ENCODE measurements around the gene KCNQ2. TPM values are rescaled to one million over a fixed set of nuclear protein-coding genes. Genes with fewer than 3 reads are reported as not detected.

KCNQ2 gene
- total RNA-seq, 2 experiments from 2014 or later, result not detected

DNA sequence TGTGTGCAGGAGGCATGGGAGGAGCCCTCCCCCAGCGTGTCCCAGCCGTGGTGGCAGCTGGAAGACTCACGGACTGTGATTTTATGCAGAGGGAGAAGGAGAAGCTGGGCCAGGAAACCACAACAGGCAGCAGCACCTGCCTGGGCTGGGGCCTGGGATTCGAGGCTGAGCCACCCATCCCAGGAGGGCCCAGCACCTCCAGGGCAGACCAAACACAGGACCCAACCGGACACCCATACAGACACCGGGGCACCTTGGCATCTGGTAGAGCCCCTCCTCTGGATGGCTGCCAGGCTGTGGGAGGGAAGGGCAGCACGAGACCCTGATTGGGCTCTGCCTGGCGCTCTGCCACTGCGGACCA lies 69.6 kb downstream of the KCNQ2 start:
- CTCF ChIA-PET, result no interaction called here
- no peak overlapping the region for H3K27ac Mint-ChIP-seq
- H3K4me1 Mint-ChIP-seq, result no peaks in the 10 kb centered on the region
- POLR2A ChIA-PET, result no interaction called here
- no peaks in the 10 kb centered on the region for H3K36me3 Mint-ChIP-seq (ENCODE audit: low read depth)
- H3K4me3 Mint-ChIP-seq, result no peak overlapping the region
- H3K9me3 Mint-ChIP-seq, result no peaks in the 10 kb centered on the region
- no peaks in the 10 kb centered on the region for H3K27me3 Mint-ChIP-seq
- no peak for DNase-seq

DNA sequence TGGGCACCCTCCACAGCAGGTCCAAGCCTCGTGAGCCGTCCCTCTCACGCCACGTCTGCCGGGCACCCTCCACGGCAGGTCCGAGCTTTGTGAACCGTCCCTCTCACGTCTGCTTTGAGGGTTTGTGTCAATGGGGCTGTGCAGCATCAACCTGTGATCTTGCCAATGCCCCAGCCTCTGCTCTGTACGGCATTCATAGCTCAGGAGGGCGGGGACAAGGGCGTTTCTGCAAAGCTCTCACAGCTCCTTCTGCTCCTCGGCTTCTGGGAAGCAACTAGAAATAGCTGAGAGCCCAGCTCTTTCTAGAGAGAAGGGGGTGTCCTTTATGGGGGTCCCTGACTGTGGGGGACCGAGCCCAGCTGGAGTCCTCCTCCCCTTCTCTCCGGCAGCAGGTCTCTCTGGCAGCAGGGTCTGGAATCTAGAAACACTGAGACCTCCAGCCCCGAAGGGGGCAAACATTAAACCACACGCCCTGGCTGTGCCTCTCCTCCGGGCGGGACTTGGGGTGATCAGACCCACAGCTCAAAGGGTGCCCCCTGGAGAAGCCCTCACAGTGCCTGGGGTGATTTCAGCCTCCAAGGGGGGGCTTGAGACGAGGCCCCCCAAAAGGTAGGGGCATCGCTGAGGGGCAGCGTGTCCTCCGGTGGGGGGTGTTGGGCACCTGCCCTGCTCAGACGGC lies 70.1 kb downstream of the KCNQ2 start:
- DNase-seq, result no peak
- ChIA-PET CTCF (no interaction called here), POLR2A (no interaction called here)
- Mint-ChIP-seq H3K4me1 (no peaks in the 10 kb centered on the region), H3K9me3 (no peaks in the 10 kb centered on the region), H3K27ac (no peak overlapping the region), H3K27me3 (no peaks in the 10 kb centered on the region), H3K36me3 (ENCODE audit: low read depth) (no peaks in the 10 kb centered on the region), H3K4me3 (no peak overlapping the region)

DNA sequence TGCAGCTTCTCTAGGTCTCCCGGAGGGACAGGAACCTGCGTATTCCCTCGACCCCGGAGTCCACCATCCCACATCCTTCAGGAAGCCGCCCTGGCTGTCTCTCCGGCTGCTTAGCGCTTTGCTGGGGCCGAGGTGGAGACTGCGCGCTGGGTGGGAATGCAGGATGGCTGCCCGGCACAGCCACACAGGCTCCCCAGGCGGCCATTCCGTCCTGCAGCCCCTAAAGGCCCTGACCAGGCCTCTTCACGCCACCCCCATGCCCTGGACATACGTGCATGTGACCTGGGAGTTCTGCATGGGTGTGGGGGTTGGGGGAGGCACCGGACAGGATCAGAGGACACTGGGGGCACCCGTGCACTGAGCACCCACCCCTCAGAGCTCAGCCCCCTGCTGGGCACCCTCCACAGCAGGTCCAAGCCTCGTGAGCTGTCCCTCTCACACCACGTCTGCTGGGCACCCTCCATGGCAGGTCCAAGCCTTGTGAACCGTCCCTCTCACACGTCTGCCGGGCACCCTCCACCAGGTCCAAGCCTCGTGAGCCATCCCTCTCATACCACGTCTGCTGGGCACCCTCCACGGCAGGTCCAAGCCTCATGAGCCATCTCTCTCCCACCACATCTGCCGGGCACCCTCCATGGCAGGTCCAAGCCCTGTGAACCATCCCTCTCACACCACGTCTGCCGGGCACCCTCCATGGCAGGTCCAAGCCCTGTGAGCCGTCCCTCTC lies 70.9 kb downstream of the KCNQ2 start:
- Mint-ChIP-seq H3K36me3 (ENCODE audit: low read depth) (no peaks in the 10 kb centered on the region), H3K27me3 (no peaks in the 10 kb centered on the region), H3K27ac (no peak overlapping the region), H3K9me3 (no peaks in the 10 kb centered on the region), H3K4me1 (no peaks in the 10 kb centered on the region), H3K4me3 (no peak overlapping the region)
- no peak for DNase-seq
- ChIA-PET CTCF (no interaction called here), POLR2A (no interaction called here)

DNA sequence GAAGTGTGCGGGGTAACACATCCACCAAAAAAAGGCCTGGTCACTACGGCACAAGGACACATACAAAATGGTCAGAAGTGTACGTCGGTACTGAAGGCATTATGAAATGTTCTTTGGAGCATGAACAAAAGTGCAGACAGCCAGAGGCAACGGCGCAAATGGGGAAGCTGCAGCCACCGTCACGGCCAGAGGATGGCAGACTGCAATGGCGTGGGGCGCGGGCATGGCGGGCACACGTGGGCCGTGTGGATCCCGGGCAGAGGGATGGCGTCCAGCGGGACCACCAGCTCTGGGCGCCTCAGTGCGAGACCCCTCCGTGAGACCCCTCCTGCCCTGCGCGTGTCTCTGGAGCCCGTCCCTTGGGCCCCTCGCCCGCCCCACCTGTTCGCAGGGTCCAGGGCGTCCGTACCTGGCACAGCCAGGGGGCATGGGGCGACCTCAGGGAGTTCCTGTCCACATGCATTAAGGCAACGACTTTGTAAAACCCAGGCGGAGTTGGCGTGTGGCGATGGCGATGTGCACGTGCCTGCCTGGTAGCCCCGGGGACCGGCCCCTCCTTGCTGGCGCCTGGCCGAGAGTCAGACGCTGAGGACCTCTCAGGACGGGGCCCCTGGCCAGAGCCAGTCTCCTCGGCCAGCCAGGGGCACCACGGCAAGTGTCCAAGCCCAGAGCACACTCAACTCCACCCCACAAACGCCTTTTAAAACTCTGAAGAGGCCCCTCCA lies 71.8 kb downstream of the KCNQ2 start:
- no peak overlapping the region for H3K27ac Mint-ChIP-seq
- H3K9me3 Mint-ChIP-seq, result no peaks in the 10 kb centered on the region
- H3K27me3 Mint-ChIP-seq, result no peaks in the 10 kb centered on the region
- no peak for DNase-seq
- H3K4me1 Mint-ChIP-seq, result no peaks in the 10 kb centered on the region
- ChIA-PET CTCF (no interaction called here), POLR2A (no interaction called here)
- H3K4me3 Mint-ChIP-seq, result no peak overlapping the region
- H3K36me3 Mint-ChIP-seq (ENCODE audit: low read depth), result no peaks in the 10 kb centered on the region

DNA sequence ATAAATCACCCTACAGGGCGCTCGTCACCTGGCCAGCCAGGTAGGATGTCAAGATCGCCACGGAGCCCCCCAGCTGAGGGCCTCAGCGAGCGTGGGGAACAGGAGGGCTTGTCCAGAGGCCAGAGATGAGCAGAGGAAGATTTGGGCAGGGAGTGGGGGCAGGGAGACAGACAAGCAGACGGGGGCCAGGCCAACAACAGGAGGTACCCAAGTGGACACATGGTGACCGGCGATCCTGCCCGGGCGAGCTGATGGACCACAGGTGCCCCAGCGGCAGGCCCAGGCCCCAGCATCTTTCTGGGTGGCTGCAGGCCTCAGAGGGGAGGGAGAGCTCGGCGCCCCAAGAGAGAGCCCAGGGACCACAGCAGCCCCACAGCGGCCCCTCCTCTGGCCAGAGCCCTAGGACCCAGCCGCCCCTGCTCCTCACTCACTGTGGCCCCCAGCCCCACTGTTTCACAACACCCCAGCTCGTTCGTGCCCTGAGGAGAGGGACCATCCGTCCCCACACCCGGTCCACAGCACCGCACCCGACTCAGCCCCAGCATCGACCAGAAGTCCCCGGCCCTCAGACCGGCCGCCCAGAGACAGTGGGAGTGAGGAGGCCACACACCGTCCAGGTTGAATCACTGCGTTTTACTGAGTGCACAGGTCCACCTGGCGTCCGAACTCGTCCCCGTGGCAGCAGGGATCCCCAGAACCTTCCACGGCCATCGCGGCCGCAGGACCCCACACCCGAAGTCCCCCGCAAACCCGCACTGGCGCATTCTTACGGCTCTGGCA lies 72.7 kb downstream of the KCNQ2 start:
- Mint-ChIP-seq H3K9me3 (no peaks in the 10 kb centered on the region), H3K27me3 (no peaks in the 10 kb centered on the region), H3K4me1 (no peaks in the 10 kb centered on the region), H3K27ac (no peak overlapping the region), H3K36me3 (ENCODE audit: low read depth) (no peaks in the 10 kb centered on the region), H3K4me3 (no peak overlapping the region)
- POLR2A ChIA-PET, result no interaction called here
- CTCF ChIA-PET, result no interaction called here
- DNase-seq, result no peak

DNA sequence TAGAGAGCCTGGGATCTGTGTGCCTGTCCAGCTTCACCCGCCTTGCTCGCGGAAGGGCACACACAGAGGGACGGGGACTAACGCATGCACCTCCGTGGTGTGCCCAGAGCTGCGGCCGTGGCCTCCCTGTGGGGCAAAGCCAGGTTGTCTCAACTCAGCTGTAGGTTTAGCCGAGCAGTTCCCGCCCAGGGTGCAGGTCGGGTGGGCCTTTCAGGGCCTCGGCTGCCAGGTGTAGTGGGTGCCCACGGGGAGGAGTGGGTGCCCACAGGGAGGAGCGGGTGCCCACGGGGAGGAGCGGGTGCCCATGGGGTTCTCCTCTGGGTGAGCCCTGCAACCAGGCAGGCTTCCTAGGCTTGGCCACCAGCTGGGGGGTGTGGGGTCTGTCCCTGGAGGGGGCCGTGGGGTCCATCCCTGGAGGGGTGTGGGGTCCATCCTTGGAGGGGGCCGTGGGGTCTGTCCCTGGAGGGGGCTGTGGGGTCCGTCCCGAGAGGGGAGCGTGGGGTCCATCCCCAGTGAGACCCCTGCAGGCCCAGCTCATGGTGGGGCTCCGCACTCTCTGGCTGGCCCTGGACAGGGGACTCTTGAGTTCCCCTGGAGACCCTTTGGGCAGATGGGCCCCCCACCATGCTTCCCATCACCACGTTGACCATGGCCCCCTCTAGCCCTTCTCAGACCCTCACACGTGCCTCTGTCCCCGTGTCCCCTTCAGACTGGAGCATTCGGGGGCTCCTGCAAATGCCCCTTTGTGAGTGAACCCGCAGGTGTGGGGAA lies 73.5 kb downstream of the KCNQ2 start:
- CTCF ChIA-PET, result no interaction called here
- no peak overlapping the region for H3K27ac Mint-ChIP-seq
- H3K4me1 Mint-ChIP-seq, result no peaks in the 10 kb centered on the region
- no peaks in the 10 kb centered on the region for H3K9me3 Mint-ChIP-seq
- no peaks in the 10 kb centered on the region for H3K36me3 Mint-ChIP-seq (ENCODE audit: low read depth)
- H3K4me3 Mint-ChIP-seq, result no peak overlapping the region
- no peak for DNase-seq
- POLR2A ChIA-PET, result no interaction called here
- no peaks in the 10 kb centered on the region for H3K27me3 Mint-ChIP-seq

DNA sequence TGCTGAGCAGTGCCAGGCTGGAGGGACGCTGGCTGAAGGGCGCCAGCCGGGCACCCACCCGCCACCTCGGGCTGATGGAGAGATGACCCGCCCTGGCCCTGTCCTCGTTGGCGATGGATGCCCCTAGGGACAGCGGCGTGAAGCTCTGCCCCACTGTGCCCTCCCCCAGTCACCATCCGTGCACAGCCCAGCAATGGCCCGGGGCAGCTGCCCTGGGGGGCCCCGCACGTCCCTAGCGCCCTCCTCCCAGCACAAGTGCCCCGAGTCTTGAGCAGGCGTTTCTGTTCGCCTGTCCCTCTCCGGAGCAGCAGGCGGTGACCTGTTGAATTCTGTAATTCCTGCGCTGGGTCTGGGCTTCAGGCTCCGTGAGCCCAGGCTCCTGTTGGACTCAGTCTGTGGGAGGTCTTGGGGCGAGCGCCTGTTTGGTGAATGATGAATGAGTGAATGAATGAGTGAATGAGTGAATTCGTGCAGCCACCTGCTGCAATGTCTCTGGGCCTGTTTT lies 74.5 kb downstream of the KCNQ2 start:
- no peaks in the 10 kb centered on the region for H3K4me1 Mint-ChIP-seq
- no peak for DNase-seq
- ChIA-PET POLR2A (no interaction called here), CTCF (no interaction called here)
- H3K9me3 Mint-ChIP-seq, result no peaks in the 10 kb centered on the region
- no peaks in the 10 kb centered on the region for H3K27me3 Mint-ChIP-seq
- H3K4me3 Mint-ChIP-seq, result no peak overlapping the region
- no peak overlapping the region for H3K27ac Mint-ChIP-seq
- no peaks in the 10 kb centered on the region for H3K36me3 Mint-ChIP-seq (ENCODE audit: low read depth)

DNA sequence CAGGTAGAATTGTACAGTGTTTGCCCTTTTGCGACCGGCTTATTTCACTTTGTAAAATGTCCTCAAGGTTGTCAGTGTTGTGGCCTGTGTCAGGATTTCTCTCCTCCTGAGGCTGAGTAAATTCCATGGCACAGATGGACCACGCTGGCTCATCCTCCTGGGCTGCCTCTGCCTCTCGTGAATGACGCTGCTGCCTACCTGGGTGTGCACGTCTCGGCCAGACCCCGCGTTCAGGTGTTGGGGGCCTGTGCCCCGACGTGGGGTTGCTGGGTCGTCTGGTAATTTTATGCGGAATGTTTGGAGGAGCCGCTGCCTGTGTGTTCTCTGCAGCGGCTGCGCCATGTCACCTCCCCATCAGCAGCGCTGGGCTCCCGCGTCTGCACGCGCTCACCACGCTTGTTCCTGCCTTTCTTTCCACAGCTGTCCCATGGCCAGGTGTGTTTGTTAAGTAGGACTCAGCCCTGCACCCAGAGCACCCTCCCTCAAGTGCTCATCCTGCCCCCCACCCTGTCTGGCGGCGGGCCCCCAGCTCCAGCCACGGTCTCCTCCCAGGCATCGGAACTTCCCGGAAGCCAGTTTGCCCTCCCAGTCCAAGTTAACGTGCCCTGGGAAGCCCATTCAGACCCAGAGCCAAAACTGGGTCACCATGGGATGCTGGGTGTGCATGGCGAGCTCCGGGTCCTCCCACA lies 75.2 kb downstream of the KCNQ2 start:
- DNase-seq, result no peak
- H3K27ac Mint-ChIP-seq, result no peak overlapping the region
- no peaks in the 10 kb centered on the region for H3K36me3 Mint-ChIP-seq (ENCODE audit: low read depth)
- no peaks in the 10 kb centered on the region for H3K4me1 Mint-ChIP-seq
- ChIA-PET CTCF (no interaction called here), POLR2A (no interaction called here)
- no peaks in the 10 kb centered on the region for H3K27me3 Mint-ChIP-seq
- no peaks in the 10 kb centered on the region for H3K9me3 Mint-ChIP-seq
- H3K4me3 Mint-ChIP-seq, result no peak overlapping the region

DNA sequence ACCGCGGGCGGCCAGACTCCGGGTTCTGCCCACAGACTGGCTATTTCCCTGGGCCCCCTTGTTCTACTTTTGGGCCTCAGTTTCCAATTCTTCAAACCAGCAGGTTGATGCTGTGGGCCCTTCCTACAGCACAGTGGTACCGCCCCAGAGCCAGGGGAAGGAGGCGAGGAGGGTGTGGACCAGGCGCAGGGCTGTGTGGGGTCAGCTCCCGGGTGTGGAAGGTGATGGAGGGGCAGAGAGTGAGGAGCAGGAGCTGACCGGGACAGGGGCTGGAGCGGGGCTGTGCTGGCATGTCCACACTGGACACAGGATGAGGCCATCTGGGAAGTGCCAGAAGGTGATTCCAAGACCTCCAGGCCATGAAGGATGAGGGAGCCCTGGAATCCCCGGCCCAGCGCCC lies 76.2 kb downstream of the KCNQ2 start:
- no peak overlapping the region for H3K27ac Mint-ChIP-seq
- CTCF ChIA-PET, result no interaction called here

DNA sequence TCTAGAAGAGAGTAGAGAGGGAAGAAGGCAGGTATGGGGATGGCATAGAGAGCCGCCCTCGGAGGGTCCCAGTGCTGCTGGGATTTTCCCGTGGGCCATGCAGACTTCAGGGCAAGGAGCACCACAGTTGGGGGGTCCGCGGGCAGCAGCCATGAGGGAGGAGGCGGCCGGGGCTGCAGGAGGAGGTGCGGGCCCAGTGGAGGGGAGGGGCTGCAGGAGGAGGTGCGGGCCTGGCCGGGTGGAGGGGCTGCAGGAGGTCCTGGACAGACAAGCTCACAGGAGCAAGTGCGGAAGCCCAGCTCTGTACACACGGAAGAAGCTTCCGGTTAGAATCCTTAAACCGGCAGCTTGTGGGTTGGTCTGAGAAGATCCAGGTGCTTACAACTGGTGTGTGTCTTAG lies 76.7 kb downstream of the KCNQ2 start:
- POLR2A ChIA-PET, result no interaction called here
- CTCF ChIA-PET, result no interaction called here
- Mint-ChIP-seq H3K27me3 (no peaks in the 10 kb centered on the region), H3K4me1 (no peaks in the 10 kb centered on the region), H3K27ac (no peak overlapping the region), H3K9me3 (no peaks in the 10 kb centered on the region), H3K4me3 (no peak overlapping the region), H3K36me3 (ENCODE audit: low read depth) (no peaks in the 10 kb centered on the region)
- no peak for DNase-seq

More for the DNA sequence above, 76.2 kb downstream of the KCNQ2 start:
- Mint-ChIP-seq H3K4me3 (no peak overlapping the region), H3K4me1 (no peaks in the 10 kb centered on the region), H3K27me3 (no peaks in the 10 kb centered on the region), H3K9me3 (no peaks in the 10 kb centered on the region), H3K36me3 (ENCODE audit: low read depth) (no peaks in the 10 kb centered on the region)
- DNase-seq, result no peak
- POLR2A ChIA-PET, result no interaction called here

DNA sequence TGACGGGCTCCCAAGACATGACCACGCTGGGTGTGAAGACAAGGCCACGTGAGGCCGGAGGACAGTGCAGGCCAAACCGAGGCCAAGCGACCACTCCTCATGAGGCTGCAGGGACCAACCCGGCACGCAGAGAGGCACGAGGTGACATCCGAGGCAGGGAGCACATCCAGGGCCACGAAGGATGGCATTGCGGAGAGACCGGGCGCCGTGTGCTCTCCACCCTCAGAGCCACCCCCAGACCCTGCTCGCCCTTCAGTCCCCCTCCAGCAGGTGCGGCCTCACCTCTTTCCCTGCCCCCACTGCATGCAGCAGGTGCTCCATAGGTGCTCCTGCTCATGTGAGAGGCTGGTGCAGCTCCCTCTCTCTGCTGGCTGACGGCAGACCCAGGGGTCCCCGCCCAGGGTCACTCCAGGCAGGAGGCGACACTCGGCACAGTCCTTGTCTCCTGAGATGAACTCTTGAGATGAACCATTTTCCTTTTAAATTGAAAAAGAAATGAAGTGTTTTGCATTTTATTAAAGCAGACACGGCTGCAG lies 77.5 kb downstream of the KCNQ2 start:
- CTCF ChIA-PET, result no interaction called here
- no peaks in the 10 kb centered on the region for H3K9me3 Mint-ChIP-seq
- H3K4me1 Mint-ChIP-seq, result no peaks in the 10 kb centered on the region
- POLR2A ChIA-PET, result no interaction called here
- no peak for DNase-seq
- no peak overlapping the region for H3K4me3 Mint-ChIP-seq
- H3K27me3 Mint-ChIP-seq, result no peaks in the 10 kb centered on the region
- H3K36me3 Mint-ChIP-seq (ENCODE audit: low read depth), result no peaks in the 10 kb centered on the region
- no peak overlapping the region for H3K27ac Mint-ChIP-seq
